Stimulated activated effector memory CD8-positive, alpha-beta T cell treated with anti-CD3 and anti-CD28 coated beads, Interleukin-12 subunit alpha, Interleukin-12 subunit beta, amount 100 ng/mL, for 72 hours (primary cell): ENCODE results near the gene RTCA.
"Not testable (repeated sequence)": the region's sequence is repeated elsewhere in the genome, so short reads cannot be mapped to it uniquely, and the experiment has no call there.

ENCODE experiments used
- ATAC-seq: fragments of 150-1000 bp; cut with Tn5 transposase; 2 replicates; pipeline ENCODE4 v1.10.0; 2021
- DNase-seq, 2 donors: peaks; one replicate each; pipeline ENCODE4 v3.0.0; 2021 to 2022; ENCODE audit warnings: low spot score in 2 of 2
- H3K27ac Mint-ChIP-seq: one replicate; pipeline ENCODE4 v1.8.0; 2022; ENCODE audit warnings: mild to moderate bottlenecking, mixed read lengths
- H3K36me3 Mint-ChIP-seq: one replicate; pipeline ENCODE4 v1.8.0; 2022; ENCODE audit warnings: mild to moderate bottlenecking, mixed read lengths
- H3K4me1 Mint-ChIP-seq: one replicate; pipeline ENCODE4 v1.8.0; 2022; ENCODE audit warnings: mixed read lengths
- H3K4me3 Mint-ChIP-seq: one replicate; pipeline ENCODE4 v1.8.0; 2022; ENCODE audit warnings: mild to moderate bottlenecking, mixed read lengths
- H3K9me3 Mint-ChIP-seq: one replicate; pipeline ENCODE4 v1.8.0; 2022; ENCODE audit warnings: mixed read lengths

Gene RTCA

DNA sequence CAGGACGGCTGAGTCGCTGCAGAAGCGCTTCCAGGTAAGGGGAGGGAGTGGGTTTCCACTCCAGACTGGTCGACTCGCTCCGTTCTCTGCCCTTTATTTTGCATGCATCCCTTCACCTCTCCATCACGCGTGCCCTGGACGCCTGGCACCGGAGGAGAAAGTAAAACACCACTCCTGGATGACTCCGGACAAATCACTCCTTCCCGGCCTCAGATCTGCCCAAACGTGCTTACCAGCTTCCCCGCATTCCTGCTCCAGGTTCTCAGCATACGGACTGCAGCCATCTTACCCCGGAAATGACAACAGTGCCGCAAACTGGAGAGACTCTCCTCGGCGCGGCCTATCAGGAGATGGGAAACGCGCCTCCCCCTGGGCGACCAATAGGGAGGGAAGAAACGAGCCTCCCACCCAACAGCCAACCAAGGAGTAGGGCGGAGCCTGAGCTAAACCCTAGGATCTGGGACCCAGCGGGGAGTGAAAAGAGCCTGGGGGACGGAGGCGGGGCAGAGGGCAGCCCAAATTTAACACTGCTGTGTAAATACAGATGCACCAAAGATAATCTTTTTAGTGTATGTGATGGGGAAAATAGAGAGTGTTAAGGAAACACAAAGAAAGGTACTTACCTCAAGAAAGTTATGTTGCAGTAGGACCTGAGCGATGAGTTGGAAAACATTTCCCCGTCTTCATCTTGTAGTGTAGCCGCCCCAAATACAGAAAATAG is 16.3 kb upstream of the RTCA start, which contains the start of gene DBT:
Gene DBT (minus strand): TSS at position 298 of the 721 bp plus-strand sequence. CDS start 14 bp downstream, at position 284.
- Mint-ChIP-seq H3K36me3 (no peaks in the 10 kb centered on the region), H3K27ac (no peak within 1 kb of the TSS), H3K9me3 (no peaks in the 10 kb centered on the region), H3K4me3 (no peak within 1 kb of the TSS), H3K4me1 (peaks cover 9% of the 10 kb centered on the region)
- DNase-seq (peak; percentile 71 to 94), ATAC-seq (peak; percentile 100)

- DNase-seq (no peak), ATAC-seq (no peak)
- no peak overlapping the region for H3K4me3 Mint-ChIP-seq
- H3K9me3 Mint-ChIP-seq, result no peaks in the 10 kb centered on the region
- peaks cover 7% of the 10 kb centered on the region for H3K4me1 Mint-ChIP-seq
- no peak overlapping the region for H3K27ac Mint-ChIP-seq
- no peaks in the 10 kb centered on the region for H3K36me3 Mint-ChIP-seq
Measured at GRCh38 chr1:100250264-100250663, 15.8 kb upstream of the RTCA start.

DNA sequence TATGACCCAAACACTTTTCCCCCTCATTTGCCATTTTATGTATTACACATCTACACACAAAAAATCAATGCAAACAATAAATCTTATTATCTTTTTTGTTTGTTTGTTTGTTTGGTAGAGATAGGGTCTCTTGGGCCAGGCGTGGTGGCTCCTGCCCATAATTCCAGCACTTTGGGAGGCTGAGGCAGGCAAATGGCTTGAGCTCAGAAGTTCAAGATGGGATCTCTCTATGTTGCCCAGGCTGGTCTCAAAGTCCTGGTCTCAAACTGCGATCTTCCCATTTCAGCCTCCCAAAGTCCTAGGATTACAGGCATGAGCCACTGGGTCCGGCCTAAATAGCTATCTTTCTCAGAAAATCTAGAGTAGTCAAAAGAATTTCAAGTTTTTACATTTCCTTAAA is 15.2 kb upstream of the RTCA start:
- Mint-ChIP-seq H3K36me3 (no peaks in the 10 kb centered on the region), H3K9me3 (no peaks in the 10 kb centered on the region), H3K27ac (no peak overlapping the region), H3K4me3 (no peak overlapping the region), H3K4me1 (peaks cover 7% of the 10 kb centered on the region)
- ATAC-seq, result no peak
- DNase-seq, result no peak

- ATAC-seq (no peak), DNase-seq (no peak)
- Mint-ChIP-seq H3K4me1 (no peaks in the 10 kb centered on the region), H3K9me3 (no peaks in the 10 kb centered on the region), H3K36me3 (no peaks in the 10 kb centered on the region), H3K4me3 (no peak overlapping the region), H3K27ac (no peak overlapping the region)
Measured at GRCh38 chr1:100252901-100253300, 13.1 kb upstream of the RTCA start.

- H3K4me3 Mint-ChIP-seq, result no peak overlapping the region
- H3K27ac Mint-ChIP-seq, result no peak overlapping the region
- H3K4me1 Mint-ChIP-seq, result no peaks in the 10 kb centered on the region
- no peak for DNase-seq
- H3K36me3 Mint-ChIP-seq, result no peaks in the 10 kb centered on the region
- ATAC-seq, result no peak
- H3K9me3 Mint-ChIP-seq, result no peaks in the 10 kb centered on the region
Measured at GRCh38 chr1:100253552-100253951, 12.5 kb upstream of the RTCA start.

- not testable (repeated sequence) for H3K9me3 Mint-ChIP-seq, H3K4me3 Mint-ChIP-seq, H3K36me3 Mint-ChIP-seq, ATAC-seq, H3K4me1 Mint-ChIP-seq, H3K27ac Mint-ChIP-seq, DNase-seq
Measured at GRCh38 chr1:100256273-100256672, 9.7 kb upstream of the RTCA start.

DNA sequence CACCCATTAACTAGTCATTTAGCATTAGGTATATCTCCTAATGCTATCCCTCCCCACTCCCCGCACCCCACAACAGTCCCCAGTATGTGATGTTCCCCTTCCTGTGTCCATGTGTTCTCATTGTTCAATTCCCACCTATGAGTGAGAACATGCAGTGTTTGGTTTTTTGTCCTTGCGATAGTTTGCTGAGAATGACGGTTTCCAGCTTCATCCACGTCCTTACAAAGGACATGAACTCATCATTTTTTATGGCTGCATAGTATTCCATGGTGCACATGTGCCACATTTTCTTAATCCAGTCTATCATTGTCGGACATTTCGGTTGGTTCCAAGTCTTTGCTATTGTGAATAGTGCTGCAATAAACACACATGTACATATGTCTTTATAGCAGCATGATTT is 7.6 kb upstream of the RTCA start:
- H3K27ac Mint-ChIP-seq, H3K4me1 Mint-ChIP-seq, H3K9me3 Mint-ChIP-seq, H3K36me3 Mint-ChIP-seq, H3K4me3 Mint-ChIP-seq, ATAC-seq, DNase-seq: not testable (repeated sequence)

- ATAC-seq, result no peak
- no peaks in the 10 kb centered on the region for H3K9me3 Mint-ChIP-seq
- H3K4me3 Mint-ChIP-seq, result no peak overlapping the region
Measured at GRCh38 chr1:100261686-100262085, 4.3 kb upstream of the RTCA start.

DNA sequence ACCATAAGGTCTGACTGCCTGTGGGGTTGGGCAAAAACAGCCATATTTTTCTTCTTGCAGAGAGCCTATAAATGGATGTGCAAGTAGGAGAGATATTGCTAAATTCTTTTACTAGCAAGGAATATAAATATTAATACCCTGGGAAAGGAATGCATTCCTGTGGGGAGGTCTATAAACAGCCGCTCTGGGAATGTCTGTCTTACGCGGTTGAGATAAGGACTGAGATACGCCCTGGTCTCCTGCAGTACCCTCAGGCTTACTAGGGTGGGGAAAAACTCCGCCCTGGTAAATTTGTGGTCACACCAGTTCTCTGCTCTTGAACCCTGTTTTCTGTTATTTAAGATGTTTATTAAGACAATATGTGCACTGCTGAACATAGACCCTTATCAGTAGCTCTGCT is 1.9 kb upstream of the RTCA start:
- not testable (repeated sequence) for DNase-seq, H3K4me3 Mint-ChIP-seq, H3K9me3 Mint-ChIP-seq, ATAC-seq, H3K27ac Mint-ChIP-seq
- H3K4me1 Mint-ChIP-seq, result peaks cover 38% of the 10 kb centered on the region
- peaks cover 35% of the 10 kb centered on the region for H3K36me3 Mint-ChIP-seq

More at GRCh38 chr1:100261686-100262085, 4.3 kb upstream of the RTCA start:
- DNase-seq, result no peak
- Mint-ChIP-seq H3K4me1 (peaks cover 20% of the 10 kb centered on the region), H3K36me3 (peaks cover 15% of the 10 kb centered on the region), H3K27ac (no peak overlapping the region)

DNA sequence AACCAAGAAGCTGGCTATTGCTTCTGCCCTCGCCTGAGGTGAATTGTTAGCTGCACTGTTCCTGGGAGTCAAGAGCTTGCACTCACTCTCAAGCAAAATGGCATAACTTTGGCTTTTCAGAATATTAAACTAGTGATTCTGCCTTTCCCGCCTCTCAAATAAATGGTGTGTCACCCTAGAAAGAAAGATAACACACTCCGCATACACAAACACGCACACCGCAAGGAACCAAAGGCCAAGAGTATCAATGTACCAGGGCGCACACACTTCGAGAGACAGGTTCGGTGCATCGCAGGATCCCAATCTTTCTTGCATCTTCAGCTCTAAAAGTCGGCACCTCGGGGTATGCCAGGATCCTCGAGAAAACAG is 470 bp upstream of the RTCA start:
- Mint-ChIP-seq H3K36me3 (peaks cover 50% of the 10 kb centered on the region), H3K4me3 (peak overlapping the region; percentile 99), H3K9me3 (no peaks in the 10 kb centered on the region), H3K27ac (peak overlapping the region; percentile 100), H3K4me1 (peaks cover 50% of the 10 kb centered on the region)
- no peak for DNase-seq
- peak; percentile 61 for ATAC-seq

GRCh38 chr1:100266741-100267140 is 725 bp downstream of the RTCA start:
- Mint-ChIP-seq H3K4me3 (peak overlapping the region; percentile 99), H3K36me3 (peaks cover 62% of the 10 kb centered on the region), H3K4me1 (peaks cover 54% of the 10 kb centered on the region), H3K9me3 (no peaks in the 10 kb centered on the region), H3K27ac (peak overlapping the region; percentile 100)
- DNase-seq, result no peak
- peak; percentile 46 for ATAC-seq

DNA sequence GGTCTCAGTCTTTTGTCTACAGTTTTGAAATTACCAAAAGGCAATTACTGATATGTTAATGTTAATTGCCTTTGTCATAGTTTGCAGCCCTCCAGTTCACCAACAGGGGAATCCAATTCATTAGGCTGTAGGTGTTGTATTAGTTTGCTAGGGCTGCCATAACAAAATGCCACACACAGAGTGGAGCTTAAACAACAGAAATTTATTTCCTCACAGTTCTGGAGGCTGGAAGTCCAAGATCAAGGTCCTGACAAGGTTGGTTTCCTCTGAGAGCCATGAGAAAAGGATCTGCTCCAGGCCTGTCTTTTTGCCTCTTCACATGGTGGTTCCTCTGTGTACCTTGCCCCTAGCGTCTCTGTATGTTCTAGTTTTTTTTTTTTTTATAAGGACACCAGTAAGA is 1.3 kb downstream of the RTCA start:
- no peak for DNase-seq
- peaks cover 67% of the 10 kb centered on the region for H3K36me3 Mint-ChIP-seq
- peak overlapping the region; percentile 100 for H3K27ac Mint-ChIP-seq
- ATAC-seq, result no peak
- H3K9me3 Mint-ChIP-seq, result no peaks in the 10 kb centered on the region
- H3K4me1 Mint-ChIP-seq, result peaks cover 54% of the 10 kb centered on the region
- peak overlapping the region; percentile 99 for H3K4me3 Mint-ChIP-seq

DNA sequence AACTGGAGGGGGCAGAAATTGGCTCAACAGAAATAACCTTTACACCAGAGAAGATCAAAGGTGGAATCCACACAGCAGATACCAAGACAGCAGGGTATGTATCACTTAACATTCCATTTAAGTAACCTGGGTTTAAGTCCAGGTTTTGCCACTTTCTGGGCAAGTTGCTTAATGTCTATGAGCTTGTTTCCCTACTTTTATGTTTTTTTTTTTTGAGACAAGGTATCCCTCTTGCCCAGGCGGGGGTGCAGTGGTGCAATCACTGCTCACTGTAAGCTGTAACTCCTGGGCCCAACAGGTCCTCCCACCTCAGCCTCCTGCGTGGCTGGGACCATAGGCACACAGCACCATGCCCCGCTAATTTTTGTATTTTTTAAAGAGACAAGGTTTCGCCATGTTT is 2.2 kb downstream of the RTCA start:
- Mint-ChIP-seq H3K4me3 (peak overlapping the region; percentile 99), H3K4me1 (peaks cover 54% of the 10 kb centered on the region), H3K36me3 (peaks cover 73% of the 10 kb centered on the region), H3K27ac (peak overlapping the region; percentile 100), H3K9me3 (no peaks in the 10 kb centered on the region)
- no peak for DNase-seq
- no peak for ATAC-seq

GRCh38 chr1:100277866-100278265 is 11.8 kb downstream of the RTCA start:
- Mint-ChIP-seq H3K27ac (no peak overlapping the region), H3K9me3 (no peaks in the 10 kb centered on the region), H3K36me3 (peaks cover 100% of the 10 kb centered on the region), H3K4me3 (no peak overlapping the region), H3K4me1 (peaks cover 13% of the 10 kb centered on the region)
- no peak for DNase-seq
- peak; percentile 58 for ATAC-seq

DNA sequence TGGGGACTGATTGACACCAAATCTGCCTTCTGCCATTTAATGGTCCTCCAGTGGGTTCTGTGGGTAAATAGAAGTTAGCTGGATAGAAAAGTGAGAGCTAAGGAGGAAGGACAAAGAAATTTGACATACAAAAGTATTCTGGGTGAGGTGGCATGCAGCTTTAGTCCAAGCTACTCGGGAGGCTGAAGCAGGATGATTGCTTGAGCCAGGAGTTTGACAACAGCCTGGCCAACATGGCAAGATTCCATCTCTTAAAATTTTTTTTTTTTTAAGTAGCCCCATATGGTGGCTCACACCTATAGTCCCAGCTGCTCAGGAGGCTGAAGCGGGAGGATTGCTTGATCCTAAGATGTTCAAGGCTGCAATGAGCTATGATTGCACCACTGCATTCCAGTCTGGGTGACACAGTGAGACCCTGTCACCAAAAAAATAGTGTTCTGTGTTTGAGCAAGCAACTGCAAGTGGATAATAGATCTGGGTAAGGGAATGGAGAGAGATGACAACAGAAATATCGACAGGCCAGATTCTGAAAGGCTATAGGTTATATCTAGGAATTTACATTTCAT is 13.4 kb downstream of the RTCA start:
- ATAC-seq, result no peak
- H3K27ac Mint-ChIP-seq, result peak overlapping the region; percentile 26
- no peaks in the 10 kb centered on the region for H3K9me3 Mint-ChIP-seq
- peaks cover 100% of the 10 kb centered on the region for H3K36me3 Mint-ChIP-seq
- no peak overlapping the region for H3K4me3 Mint-ChIP-seq
- DNase-seq, result no peak
- H3K4me1 Mint-ChIP-seq, result peaks cover 13% of the 10 kb centered on the region

GRCh38 chr1:100279954-100280682 is 14.1 kb downstream of the RTCA start:
- Mint-ChIP-seq H3K36me3 (peaks cover 100% of the 10 kb centered on the region), H3K4me1 (peaks cover 13% of the 10 kb centered on the region), H3K27ac (peak overlapping the region; percentile 26), H3K4me3 (no peak overlapping the region), H3K9me3 (no peaks in the 10 kb centered on the region)
- no peak for DNase-seq
- ATAC-seq, result no peak
